ENCODE results near the gene YBX1.

Gene YBX1

DNA sequence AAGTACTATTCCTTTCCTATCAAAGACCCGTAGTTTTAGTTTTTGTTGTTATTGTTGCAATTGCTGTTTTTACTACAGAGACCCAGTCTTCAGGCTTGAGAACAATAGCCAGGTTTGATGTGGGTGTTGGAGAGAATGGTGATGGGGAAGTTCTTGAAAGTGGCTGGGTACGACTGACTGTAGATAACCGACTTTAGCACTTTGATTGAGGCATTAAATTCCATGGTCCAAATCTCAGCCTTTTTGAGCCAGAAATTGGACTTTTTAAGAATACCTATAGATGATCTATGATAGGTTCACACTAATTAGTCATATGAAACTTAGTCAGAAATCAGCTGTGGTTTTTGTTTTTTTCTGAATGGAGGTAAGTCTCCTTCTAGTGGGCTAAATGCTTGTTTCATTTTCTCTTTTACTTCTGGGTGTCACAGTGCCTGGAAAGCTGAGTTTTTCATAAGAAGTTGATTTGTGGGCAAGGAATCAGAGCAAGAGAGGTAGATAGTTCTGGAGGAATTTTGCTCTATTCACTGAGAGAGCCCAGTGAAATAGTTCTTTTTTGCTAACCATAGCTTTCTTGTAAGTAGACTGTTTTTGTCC is 21.2 kb upstream of the YBX1 start:
- no peak for DNase-seq (ENCODE audit: extremely low read depth, low read depth)
- no peak for TF ChIP-seq CTCF (IDR thresholded peaks at IDR 0.05; ENCODE audit: low read depth, low read length)

- DNase-seq (ENCODE audit: extremely low read depth, low read depth) = no peak
- TF ChIP-seq CTCF (IDR thresholded peaks at IDR 0.05; ENCODE audit: low read depth, low read length) = no peak
These were observed 12.3 kb upstream of the YBX1 start for GRCh38 chr1:42669936-42670335.

GRCh38 chr1:42670425-42670824 is 11.8 kb upstream of the YBX1 start:
- no peak for TF ChIP-seq CTCF (IDR thresholded peaks at IDR 0.05; ENCODE audit: low read depth, low read length)
- DNase-seq (ENCODE audit: extremely low read depth, low read depth) = no peak

DNA sequence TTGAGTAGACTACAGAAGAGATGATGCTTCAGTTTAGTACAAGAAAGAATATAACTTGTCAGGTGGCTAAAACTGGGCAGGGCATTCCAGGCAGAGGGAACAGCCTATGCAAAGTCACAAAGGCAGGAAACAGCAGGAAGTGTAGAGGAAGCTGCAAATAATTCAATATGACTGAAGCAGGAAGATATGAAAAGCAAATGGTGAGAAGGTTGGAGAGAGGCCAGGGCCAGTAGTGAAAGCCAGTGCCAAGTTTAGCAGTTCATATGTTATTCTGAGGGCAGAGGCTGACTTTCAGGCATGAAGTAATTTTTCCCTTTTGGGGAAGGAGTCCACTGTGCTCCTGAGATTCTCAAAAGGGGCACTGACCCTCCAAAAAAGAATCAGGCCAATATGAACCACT is 8.0 kb upstream of the YBX1 start:
- TF ChIP-seq CTCF (IDR thresholded peaks at IDR 0.05; ENCODE audit: low read depth, low read length) = no peak
- no peak for DNase-seq (ENCODE audit: extremely low read depth, low read depth)

- DNase-seq (ENCODE audit: extremely low read depth, low read depth) = no peak
- TF ChIP-seq CTCF (IDR thresholded peaks at IDR 0.05; ENCODE audit: low read depth, low read length) = no peak
These were observed 7.5 kb upstream of the YBX1 start for GRCh38 chr1:42674682-42675081.

GRCh38 chr1:42675467-42675866 is 6.8 kb upstream of the YBX1 start:
- no peak for DNase-seq (ENCODE audit: extremely low read depth, low read depth)
- TF ChIP-seq CTCF (IDR thresholded peaks at IDR 0.05; ENCODE audit: low read depth, low read length) = no peak

DNA sequence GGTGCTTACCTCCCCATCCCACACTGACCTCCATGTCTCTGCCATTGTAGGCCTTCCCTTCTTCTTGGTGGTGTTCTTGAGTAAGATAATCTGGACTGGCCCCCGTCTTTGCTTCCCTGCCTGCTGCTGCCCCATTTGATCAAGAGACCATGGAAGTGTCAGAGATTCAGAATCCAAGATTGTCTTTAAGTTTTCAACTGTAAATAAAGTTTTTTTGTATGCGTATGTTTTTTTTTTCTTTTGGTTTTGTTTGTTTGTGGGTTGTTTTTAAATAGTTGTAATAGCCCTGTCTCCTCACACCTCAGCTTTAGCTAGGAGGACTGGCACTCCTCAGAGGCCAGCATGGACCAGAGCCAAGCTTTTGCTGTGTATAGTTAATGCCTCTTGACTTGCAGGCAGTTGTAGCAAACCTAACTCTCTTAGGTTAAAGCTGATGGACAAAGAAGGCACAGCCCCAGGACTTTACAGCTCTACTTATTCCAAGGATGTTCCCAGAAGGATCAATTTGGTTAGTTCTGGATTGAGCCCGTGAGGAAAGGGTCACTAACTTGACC is 5.6 kb upstream of the YBX1 start:
- no peak for DNase-seq (ENCODE audit: extremely low read depth, low read depth)

More for the DNA sequence above, 5.6 kb upstream of the YBX1 start:
- TF ChIP-seq CTCF (IDR thresholded peaks at IDR 0.05; ENCODE audit: low read depth, low read length) = no peak
